ENCODE measurements around the gene CIAO1. TPM values are rescaled to one million over a fixed set of nuclear protein-coding genes. Genes with fewer than 3 reads are reported as not detected.
A peak's percentile ranks its signal among the peaks of the same experiment; 100 is the strongest.
"Not testable (repeated sequence)": the region's sequence is repeated elsewhere in the genome, so short reads cannot be mapped to it uniquely, and the experiment has no call there.

CIAO1 gene
- total RNA-seq, 1 experiment from 2014 or later = 79.3 TPM

DNA sequence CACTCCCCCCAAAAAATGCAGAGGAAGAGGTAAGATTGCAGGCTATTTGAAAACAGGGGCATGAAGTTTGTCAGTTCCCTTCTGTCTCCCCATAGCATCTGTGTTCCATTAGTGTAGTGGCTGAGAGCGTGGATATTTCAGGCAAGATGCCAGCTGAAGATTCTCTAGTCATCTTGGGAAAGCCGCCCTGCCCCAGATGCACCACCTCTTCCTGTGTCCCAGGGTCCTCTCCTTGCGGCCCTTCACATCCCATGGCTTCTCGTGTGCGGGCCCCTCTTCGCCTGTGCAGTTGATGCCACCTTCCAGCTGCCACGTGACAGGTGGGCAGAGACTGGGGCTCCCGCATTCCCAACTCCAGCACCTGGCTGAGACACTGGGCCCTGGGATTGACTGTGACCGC is 16.4 kb upstream of the CIAO1 start:
- no peak for DNase-seq (ENCODE audit: low spot score)

DNA sequence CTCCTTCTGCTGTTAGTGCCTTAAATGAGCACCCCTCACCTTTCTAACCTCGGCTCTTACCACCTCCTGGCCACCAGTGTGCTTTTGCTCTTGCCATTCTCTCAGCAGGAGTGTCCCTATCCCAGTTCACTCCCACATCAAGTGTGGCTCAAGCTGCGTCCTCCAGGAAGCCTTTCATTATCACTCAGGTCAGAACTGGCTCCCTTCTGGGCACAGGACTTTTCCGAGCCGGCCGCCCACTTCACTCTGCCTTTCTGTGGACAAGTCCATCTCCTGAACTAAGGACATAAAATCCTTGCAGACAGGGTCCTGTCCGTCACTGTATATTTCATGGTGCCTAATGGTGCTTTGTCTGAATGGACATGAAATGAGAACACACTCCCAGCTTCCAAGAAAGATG is 15.8 kb upstream of the CIAO1 start:
- DNase-seq (ENCODE audit: low spot score) = no peak

DNA sequence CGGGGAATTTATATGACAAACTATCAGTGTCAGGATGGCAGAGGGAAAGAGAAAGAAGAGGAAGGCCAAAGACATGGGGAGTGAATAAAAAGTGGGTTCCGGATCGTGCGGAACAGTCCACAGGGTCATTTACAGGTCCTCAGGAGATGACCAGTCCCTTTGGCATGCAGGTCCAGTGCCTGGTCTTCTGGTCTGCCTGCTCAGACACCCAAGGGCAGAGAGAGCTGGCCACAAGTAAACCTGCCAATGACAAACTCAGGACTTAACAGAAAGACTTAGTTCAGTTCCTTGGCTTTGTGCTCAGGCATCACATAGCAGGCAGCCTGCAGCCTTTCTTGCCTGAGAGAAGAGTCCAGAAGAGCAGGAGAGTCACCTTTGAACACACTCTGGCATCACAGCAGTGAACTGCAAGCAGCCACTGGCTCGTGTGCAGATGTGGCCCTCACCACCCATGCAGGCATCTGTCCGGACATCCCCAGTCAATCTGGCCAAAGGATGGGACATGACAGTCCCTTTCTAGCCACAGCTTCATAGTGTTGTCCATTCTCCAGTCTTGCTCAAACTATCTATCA is 14.2 kb upstream of the CIAO1 start:
- DNase-seq (ENCODE audit: low spot score) = peak; percentile 92

DNA sequence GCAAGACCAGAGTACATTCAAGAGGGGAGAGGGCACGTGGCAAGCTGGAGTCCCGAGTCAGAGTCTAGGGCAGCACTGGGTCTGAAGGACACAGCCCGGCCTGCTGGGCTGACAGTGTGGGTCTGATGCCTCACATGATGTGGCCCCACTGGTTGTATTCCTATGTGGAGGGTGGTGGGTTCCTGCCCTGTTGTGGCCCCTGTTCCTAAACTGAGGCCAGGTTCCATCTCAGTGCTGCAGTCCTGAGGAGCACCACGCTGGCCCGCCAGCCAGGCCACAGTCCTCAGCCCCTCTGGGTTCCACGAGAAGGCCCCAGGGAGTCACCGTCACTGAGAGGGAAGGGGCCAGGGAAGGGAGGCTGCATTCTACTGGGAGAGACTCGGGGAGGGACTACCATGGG is 13.5 kb upstream of the CIAO1 start:
- DNase-seq (ENCODE audit: low spot score) = no peak

DNA sequence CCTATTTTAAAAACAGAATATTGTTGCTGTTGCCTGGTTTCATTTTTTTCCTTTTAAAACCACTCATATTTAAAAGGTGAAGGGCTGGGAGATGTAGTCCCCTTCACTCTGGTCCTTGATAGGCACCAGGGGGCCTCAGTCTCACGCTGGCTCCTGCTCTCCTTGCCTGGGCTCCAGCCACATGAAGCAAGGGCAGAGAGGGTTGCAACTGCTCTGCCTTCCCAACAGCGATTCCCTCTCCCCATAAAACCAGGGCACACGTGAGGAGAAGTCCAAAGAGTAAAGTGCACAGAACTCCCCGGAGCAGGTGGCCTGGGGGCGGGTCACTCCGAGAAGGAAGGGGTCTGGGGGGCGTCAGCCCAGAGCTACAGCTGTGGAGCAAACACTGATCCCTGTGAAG is 13.0 kb upstream of the CIAO1 start:
- no peak for DNase-seq (ENCODE audit: low spot score)

DNA sequence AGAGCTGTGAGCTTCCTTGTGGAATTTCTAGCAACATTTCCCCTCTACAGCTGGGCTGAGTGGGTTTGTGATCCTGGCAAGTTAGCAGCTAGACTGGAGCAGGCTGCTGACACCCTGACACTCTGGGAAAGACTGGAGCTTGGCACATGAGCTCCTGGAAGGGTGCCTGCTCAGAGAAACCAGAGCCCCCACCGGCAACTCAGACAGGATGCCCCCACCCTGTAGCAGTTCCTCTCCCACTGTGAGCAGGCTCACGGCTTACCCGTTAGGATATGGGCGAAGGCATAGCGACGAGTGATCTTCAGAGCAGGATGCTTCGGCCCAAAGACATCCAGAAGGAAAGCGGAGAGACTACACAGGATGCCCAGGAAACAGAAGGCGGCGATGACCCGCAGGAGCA is 11.5 kb upstream of the CIAO1 start:
- DNase-seq (ENCODE audit: low spot score) = no peak

DNA sequence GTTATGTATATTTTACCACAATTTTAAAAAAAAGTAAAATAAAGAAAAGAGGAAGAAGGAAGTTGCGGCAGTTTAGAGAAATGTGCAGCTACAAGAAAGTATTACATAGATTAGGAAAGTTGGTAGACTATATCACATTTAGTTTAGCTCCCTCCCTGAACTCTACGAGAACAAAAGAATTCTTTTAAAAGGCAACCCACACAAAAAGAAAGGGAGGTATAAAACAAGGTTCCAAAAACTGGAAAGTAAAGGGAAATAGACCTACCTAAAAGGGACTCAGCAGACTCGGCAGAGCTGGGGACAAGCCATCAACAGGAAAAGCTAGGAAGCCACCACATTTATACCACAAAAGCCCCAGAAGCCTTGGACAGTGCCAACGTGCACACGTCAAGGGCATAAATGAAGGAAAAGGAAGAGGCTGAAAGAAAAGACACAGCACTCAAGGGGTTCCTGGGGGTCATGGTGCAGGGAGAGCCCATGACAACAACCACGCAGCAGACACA is 9.4 kb upstream of the CIAO1 start:
- DNase-seq (ENCODE audit: low spot score) = no peak

DNA sequence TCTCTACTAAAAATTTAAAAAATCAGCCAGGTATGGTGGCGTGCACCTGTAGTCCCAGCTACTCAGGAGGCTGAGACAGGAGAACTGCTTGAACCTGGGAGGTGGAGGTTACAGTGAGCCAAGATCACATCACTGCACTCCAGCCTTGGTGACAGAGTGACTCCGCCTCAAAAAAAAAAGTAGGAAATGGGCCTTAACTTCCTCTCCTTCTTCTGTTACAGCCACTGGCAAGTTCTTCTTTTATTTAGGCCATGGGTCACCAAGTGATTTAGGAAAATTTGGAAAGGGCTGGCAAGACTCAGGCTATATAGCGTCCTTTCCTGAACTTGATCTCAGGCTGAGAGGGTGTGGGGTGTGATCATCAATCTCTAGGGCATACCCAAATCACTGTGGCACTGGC is 8.3 kb upstream of the CIAO1 start:
- not testable (repeated sequence) for DNase-seq (ENCODE audit: low spot score)

DNA sequence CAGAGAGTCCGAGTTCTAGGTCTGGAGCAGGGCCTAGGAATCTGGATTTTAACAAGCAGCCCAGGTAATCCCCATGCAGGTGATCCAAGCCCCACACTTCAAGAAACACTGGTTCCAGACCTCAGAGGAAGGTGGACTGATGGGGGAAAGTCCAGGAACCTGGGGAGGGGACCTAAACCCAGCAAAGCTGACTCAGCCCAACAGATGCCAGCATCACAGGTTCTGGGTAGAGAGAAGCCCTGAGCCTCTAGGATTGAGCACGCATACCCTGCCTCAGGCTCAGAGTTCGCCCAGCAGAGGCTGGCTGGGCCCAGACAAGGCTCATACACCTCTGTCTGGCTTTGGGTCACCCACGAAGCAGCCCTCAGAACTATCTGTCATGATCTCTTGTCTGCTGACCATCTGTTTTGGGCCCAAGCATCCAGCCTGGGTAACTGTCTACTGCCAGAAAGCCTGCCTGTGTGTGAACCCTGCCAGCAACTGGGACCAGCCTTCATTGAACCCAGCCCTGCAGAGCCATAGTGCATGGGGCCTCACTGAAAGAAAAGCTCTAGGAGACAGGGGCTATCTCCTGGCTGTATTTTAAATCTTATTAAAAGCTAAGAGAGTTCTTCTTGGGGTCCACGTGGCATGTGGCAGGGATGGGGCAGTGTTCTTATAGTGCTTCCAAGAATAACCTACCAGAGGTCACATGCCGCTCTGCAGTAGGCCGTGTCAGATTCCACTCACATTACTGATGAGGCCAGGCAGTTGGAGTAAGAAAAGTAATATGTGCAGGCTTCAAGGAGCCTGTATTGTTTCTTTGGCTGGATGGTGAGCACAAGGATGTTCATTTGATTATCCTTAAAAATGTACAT is 7.6 kb upstream of the CIAO1 start:
- no peak for DNase-seq (ENCODE audit: low spot score)

DNA sequence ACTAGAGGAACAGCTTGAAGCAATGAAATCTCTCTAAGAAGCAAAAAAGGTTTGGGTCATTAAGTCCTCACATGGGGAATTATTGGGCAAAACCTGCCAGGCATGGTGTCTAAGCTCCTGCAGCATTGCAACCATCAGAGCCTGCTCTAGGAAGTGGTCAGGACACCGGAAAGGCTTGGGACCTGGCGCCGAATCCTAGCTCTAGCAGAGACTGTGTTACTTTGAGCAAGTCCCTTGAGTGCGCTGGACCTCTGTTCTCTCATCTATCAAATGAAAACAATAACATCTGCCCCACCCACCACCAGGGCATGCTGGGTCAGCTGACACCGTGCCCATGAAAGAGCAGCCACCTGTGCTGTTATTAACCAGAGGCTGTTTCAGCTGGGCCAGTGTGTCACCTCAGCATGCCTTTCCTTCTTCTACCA is 6.5 kb upstream of the CIAO1 start:
- DNase-seq (ENCODE audit: low spot score) = no peak

DNA sequence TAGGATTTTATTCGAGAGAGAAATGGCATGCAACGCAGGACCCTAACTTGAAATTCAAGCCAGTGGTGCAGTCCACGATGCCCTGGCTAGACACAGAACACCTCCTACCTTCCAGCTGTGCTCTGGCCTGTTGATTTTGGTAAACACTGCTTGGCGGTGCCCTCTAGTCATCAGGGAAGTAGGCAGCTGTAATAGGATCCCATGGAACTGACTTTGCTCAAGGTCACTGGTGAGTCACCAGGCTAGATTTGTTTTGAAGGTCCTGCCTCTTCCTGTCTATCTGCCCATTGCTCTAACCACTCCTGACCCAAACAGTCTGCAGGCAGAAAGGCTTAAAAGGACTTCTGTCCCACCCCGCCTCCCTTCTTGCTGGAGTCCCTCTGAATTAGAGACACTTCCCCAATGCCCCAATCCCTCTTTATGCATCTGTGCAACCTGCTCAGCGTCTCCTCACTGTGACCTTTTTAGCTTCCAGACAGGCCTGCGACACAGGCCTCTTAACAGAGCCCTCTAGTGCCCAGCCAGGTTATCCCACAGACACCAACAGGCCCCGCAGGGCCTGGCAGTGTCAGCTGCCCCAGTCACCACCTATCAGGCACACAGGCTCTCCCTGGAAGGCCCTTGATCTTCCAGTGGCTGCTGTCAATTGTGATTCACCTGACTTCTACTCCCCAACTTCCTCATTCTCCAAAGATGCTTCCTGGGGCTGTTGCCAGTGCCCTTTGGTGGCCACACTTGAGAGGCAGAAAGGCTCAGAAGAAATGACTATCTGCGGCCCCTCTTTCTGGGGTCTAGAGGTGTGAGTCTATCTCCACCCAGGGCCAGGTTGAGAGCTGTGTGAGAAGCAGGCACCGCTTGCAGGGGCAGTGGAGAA is 5.4 kb upstream of the CIAO1 start:
- DNase-seq (ENCODE audit: low spot score) = peak; percentile 84

DNA sequence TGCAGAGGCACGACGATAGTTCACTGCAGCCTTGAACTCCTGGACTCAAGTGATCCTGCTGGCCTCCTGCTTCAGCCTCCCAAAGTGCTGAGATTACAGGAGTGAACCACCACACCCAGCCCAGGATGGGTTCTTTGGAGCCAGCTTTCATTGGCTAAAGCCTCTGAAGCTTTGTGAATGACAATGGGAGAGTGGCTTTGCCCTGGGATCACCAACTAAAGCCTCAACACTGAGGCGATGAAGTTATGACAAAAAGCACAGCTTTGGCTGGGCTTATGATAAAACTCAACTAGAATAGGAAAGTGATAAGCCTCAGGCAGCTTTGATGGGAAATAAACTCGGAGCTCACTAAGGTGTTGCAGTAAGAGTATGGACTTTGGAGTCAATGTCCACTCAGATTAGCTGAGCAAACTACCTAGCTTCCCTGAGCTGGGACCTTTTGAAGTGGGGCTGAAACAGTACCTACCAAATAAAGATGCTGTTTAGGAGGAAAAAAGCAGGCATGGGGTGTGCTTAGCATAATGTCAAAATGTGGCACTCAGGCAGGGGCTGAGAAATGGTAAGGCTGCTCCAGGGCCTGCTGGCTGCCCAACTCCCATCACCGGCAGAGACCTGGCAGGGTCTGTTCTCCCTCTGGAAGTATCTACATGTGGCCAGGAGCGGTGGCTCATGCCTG is 4.6 kb upstream of the CIAO1 start:
- no peak for DNase-seq (ENCODE audit: low spot score)

DNA sequence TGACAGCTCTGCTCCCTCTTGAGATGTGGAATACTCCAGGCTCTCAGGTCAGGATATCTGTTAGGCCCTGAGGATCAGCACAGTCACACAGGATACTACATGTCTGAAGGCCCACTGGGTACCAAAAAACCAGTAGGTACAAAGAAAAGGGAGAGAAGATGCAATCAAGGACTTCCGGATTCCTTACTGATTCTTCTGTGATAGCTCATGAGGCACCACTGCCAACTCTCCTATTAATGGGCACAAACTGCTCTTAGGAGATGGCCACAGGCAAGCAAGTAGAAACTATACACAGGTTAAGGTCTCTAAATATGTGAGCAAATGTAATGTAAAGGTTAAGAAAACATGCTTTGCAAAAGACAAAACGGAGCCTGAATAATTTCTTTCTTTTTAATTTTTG is 3.7 kb upstream of the CIAO1 start:
- no peak for DNase-seq (ENCODE audit: low spot score)

DNA sequence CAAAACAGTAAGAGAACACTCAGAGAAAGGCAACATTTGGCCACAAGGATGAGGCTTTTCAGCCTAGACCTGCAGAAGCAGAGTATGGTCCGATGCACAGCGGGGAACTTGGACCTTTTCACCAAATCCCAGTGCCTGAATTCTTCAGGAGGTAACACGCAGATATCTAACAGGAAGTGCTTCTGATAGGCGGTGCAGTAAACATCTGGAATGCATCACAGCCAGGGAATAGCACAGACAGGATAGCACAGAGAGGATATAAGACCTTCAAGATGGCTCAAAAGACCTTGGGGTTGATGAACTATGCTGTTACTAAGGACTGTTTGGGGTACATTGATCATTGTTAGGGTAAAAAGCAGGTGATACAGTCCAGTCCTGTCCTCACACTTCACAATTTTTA is 1.9 kb upstream of the CIAO1 start:
- DNase-seq (ENCODE audit: low spot score) = no peak

DNA sequence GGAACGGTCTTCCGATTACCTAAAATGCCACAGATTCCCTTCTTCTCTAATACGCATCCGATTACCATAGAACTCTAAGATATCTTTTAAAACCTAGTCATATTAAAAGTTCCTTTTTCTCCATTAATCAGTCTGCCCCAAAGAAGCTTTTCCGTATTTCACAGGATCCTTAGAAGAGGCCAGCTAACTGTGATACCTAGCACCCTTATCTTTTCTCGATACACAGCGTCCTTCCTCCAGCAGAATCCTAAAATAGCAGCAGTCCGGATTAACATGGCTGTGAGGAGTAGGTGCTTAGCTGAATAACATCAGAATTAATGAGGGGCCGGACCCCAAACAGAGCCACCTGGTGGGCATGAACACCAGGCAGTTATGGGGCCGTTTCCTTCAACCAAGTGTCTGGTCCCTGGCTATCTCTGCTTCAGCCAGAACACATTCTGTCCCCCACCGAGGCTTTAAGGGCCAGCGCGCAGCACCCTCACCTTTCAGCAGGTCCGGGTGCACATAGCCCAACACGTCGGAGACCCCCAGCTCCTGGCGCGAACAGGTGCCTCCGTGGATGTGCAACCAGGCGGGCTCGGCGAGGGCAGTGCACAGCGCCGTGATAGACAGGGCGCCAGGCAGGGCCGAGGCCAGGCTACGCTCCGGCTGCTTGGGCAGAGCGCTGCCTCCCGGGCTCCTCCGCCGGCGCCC is 1.2 kb upstream of the CIAO1 start:
- no peak for DNase-seq (ENCODE audit: low spot score)

DNA sequence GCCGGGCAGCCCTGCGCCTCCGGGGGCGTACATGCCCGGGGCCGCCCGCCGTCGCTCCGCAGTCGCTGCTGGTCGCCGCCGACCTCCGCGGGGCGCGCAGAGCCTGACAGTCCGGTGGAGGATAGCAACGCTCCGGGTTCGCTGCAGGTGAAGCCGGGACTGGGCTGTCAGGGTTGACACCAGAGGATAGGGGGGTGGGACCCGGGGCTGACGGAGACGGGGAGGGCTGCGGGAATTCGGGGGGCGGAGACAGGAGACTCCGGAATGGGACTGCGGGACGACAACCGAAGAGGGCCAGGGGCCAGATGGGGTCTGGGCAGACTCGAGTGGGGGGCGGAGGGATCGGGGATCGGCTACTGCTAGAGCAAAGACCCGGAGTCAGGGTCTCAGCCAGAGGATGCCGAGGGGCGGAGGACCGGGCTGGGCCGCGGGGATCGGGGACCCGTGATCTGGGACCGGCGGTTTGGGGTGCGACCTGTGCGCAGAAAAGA is 631 bp upstream of the CIAO1 start:
- no peak for DNase-seq (ENCODE audit: low spot score)

DNA sequence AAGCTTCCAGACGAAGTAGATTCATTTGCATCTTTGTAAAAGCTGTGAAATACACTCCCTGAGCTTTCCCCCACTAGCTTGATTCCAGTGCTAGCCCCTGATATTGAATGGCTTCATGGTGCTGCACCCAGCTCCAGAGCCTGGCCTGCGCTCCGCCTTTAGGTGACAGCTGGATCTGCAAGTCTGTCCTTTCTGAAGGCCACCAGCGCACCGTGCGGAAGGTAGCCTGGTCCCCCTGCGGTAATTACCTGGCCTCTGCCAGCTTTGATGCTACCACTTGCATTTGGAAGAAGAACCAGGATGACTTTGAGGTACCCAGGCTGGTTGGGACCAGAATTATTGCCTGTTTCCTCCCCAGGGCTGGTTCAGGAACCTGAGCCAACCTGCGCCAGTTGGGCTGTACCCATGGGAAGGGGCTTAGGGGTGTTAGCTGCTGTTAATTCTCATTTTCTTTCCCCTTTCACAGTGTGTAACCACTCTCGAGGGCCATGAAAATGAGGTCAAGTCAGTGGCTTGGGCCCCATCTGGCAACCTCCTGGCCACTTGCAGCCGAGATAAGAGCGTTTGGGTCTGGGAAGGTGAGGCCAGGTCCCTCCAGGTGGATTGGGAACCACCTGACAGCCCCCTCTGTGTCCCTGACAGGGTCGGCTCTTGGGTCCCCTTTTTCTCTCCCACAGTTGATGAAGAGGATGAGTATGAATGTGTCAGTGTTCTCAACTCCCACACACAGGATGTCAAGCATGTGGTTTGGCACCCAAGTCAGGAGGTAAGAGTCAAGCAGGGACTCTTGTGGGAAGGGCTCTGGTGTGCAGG is 1.3 kb downstream of the CIAO1 start:
- peak; percentile 36 for DNase-seq (ENCODE audit: low spot score)

DNA sequence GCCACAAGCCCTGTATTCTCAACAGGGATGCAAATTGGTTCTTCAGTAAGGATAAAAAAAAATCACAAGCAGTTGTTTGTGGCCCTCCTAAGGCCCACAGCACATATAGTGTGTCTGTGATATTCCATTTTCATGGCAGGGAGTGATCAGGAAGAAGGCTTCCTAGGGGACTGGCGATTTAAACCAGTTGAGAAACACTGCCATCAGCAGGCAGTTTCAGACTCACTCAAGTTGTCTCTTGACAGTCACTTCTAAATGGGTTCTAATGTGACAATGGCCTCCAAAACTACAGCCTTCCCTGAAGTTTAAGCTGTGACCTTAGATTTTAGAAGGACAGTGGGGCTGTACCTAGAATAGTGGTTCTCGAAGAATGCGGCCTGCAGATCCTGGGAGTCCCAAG is 6.0 kb downstream of the CIAO1 start:
- no peak for DNase-seq (ENCODE audit: low spot score)

DNA sequence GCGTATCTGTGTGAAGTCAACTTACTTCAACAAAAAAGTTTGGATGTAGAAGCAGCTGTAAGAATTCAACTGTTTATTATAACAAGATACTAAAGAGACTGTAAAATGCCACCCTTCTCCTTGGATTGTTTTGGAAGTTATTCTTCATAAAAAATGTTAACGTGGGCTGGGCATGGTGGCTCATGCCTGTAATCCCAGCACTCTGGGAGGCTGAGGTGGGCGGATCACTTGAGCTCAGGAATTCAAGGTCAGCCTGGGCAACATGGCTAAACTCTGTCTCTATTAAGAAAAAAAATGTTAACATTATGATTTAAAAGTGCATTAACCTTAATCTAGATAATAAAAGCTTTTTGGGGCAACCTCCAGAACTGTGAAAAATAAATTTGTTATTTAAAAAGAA is 7.7 kb downstream of the CIAO1 start:
- DNase-seq (ENCODE audit: low spot score) = no peak

DNA sequence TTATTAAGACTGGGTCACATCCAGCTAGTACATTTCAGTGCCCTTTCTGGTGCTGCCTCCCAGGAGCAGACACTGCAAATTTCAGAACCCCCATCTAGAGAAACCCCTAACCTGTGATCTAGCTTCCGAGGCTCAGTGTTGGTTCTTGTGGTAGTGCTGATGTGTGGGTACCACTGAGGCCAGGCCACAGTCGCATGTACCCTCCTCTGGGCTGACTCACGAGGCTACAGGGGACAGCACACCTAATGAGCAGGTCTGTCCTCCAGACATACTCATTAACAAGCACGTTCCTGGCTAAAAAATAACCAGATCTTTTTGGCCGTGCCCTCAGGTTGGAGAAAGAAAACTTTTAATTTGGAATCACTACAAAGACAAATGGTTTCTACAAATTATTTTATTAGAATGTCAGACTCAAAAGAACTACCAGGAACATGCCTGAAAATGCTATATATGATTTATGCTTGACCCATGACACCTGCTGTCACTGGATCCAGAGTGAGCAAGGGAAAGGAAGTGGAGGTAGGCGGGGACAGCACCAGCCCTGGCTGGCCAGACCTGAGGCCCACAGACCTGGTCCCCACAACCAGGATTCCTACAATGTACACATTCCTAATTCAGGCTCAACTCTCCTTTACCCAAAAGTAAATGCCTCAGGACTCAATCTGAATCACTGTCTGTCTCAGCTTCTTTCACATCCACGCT is 8.5 kb downstream of the CIAO1 start:
- no peak for DNase-seq (ENCODE audit: low spot score)

Data from H4 (cell line).